HG03108 (cell line): ENCODE results near the gene RCVRN.

ENCODE experiments used
- ATAC-seq: cut with Tn5 transposase; IDR thresholded peaks from one replicate; pipeline ENCODE4 v1.9.1; 2021; ENCODE audit warnings: moderate library complexity; ENCODE audit not compliant: unreplicated experiment

Gene RCVRN

GRCh38 chr17:9905078-9905415, at the start of gene RCVRN:
TSS of gene RCVRN (minus strand) at chr17:9905271. CDS start at chr17:9905180, 91 bp downstream.
- ATAC-seq, result no peak

DNA sequence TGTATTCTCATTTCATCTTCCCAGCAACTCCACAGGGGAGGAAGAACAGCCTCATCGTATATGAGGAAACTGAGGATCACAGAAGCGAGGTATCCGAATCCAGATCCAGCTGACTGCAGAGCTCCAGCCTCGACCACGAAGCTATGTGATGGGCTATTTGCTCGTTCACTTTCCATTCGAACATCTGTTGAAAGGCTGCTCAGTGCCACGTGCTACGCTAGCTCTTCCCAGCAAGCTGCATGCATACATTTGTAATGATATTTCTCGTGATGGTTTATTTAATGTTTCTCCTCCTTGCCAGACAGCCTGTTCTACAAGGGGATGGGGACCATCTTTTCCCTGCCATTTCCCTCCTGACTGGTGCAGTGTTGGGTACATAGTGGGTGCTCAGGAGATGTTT, 48.4 kb upstream of the RCVRN start:
- ATAC-seq, result no peak

DNA sequence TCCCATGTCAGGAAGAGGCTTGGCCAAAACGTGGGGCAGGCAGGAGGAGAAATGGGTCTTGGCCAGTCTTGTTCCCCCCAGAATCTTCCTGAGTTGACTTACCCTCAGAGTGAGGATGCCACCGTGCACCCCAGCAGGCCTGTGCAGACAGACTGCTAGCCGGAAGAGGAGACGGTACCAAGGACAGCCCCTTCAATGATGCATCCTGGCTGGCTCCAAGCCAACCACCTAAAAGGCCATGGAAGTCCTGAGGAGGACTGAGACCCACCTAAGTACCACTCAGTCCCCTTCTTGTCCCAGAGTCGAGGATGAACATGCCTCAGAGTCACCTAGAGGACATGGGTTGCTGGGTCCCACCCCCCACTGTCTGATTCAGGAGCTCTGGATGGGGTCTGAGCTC, 46.7 kb upstream of the RCVRN start:
- ATAC-seq, result no peak

GRCh38 chr17:9948928-9949327, 43.9 kb upstream of the RCVRN start:
- no peak for ATAC-seq

DNA sequence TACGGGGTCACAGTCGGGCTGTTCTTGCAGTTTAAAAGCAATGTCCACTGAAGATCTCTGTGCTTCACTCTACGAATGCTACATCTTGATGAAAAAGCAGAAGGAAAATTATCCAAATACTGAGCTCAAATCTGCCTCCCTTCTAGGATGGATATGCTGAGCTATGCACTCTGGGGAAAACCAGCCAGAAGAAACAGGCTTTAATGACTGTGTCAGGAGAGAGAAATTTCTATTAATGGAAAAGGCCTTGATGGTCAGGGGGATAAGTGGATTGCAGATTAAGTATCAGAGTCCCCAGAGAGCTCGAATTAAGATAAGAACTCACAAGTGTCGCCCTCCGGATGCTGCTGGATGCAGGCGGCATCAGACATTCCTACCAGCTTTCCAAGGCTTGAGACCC, 39.6 kb upstream of the RCVRN start:
- no peak for ATAC-seq

DNA sequence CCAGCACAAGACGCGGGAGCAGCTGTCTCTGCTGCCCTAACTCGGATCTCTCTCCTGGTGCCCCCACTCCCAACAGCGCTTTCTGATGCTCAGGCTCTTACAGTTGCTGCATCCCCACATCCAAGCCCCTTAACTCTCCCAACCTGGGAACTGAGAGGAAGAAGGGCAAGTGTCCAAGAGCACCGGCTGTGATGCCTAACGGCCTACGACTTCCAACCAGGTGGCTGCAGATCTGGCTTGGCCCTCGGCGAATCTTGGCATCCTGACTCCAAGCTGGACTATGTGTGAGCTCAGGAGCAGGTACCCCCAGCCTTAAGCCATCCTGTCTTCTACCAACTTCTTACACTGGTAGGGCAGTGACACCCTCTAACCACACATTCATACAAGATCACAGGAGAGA, 38.3 kb upstream of the RCVRN start:
- ATAC-seq, result no peak

DNA sequence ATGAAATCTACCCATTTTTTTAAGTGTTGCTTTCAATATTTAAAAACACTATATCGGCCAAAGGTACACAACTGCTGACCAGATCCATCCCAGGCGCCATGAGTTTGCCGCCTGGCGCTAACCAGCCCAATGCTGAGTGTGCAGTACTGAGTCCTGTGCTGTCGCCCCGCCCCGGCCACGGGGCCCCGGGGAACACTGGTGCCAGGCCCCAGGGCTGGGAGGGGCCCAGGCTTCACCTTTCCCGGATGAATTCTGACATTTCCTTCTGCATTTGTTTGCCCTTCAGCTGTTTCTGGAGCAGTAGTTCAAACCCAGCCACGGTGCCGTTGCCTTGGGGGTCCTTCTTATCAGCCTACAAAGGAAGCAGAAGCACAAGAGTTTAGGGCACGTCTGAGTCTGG, 37.8 kb upstream of the RCVRN start:
- ATAC-seq, result no peak

- ATAC-seq, result no peak
Observed at GRCh38 chr17:9941305-9941704, 36.2 kb upstream of the RCVRN start.

DNA sequence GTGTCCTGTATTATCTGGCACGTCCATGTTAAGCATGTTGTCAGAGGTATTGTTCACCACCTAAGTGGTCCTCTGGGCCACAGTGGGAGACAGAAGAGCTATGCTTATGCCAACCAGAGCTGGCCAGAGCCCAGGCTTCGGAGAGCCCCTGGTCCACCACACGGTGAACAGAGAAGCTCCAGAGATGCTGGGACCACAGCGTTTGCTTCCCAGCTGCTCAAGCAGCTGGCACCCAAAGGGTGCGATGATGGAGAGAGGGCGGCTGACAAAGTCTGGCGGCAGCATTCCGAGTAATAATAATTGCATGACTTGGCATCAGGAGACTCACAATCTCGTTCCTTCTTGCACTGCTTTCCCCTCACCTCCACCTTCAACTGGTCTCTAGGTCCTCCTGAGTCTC, 35.8 kb upstream of the RCVRN start:
- ATAC-seq, result no peak

DNA sequence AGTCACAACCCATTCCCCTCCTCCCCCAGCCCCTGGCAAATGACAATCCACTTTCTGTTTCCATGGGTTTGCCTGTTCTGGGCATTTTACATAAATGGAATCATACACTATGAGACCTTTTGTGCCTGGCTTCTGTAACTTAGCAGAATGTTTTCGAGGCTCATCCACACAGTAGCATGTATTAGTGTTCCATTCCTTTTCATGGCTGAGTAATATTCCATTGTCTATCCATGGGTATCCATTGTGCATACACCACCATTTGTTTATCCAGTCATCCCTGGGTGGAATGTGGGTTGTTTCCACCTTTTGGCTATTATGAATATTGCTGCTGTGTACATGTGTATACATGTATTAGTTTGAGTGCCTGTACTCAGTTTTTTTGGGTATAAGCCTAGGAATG, 33.7 kb upstream of the RCVRN start:
- ATAC-seq, result no peak

- ATAC-seq, result no peak
Observed at GRCh38 chr17:9937901-9938300, 32.8 kb upstream of the RCVRN start.

DNA sequence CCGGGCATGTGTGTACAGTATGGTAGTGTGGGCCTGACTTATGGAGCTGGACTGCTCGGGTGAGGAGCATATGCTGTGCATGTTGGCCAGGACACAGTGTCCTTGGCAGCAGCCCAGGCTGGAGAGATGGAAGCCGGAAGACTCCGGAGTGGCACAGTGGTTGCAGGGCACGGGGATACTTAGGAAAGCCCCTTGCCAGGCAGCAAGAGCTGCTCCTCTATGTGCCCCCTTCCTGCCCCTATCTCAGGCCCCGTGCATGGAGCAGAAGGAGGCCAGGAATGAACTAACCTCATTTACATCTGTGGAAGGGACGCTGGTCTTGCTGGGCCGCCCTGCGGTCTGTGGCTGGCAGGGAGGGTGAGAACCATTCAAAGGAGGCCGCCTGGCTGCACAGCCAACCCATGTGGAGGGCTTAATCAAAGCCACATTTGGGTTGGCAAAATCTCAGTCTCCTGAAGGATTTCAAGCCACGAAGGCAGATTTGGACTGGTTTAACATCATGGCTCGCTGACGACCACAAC, 32.2 kb upstream of the RCVRN start:
- ATAC-seq, result no peak

DNA sequence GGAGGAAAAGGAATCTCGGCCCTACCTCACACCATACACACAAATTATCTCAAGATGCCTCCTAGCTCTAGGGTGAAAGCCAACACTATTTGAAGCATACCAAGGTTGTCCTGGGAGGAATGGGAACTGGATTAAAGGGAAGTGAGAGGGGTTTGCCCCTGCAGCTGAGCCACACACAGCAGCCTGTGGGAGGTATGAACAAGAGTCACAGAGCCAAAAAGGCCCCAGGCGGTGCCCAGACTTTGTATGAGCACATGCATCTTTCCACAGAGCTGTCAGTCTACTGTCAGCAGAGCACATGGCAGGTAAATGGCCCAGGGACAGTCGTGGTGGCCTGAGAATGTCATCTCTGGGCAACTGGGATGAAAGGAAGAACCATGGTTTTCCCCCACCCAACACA, 31.0 kb upstream of the RCVRN start:
- ATAC-seq, result no peak

DNA sequence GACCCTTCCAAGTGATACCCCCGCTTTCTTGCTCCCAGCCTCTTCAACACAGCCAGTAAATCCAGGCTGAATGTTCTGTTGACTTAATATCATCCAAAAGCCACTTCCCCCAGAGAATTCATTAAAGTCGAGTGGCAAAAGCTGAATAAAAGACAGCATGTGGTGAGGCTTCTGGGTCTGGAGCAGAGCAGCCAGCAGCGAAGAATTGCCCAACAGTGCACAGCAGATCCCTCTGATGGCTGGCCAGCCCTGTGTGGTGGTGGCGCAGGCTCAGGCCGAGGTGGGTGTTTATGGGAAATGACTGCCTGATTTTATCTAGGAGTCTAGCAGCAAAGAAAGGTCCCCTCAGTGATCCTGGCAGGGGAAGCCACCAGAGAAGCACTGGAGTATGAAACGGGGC, 30.3 kb upstream of the RCVRN start:
- no peak for ATAC-seq

GRCh38 chr17:9934331-9934730, 29.3 kb upstream of the RCVRN start:
- no peak for ATAC-seq

DNA sequence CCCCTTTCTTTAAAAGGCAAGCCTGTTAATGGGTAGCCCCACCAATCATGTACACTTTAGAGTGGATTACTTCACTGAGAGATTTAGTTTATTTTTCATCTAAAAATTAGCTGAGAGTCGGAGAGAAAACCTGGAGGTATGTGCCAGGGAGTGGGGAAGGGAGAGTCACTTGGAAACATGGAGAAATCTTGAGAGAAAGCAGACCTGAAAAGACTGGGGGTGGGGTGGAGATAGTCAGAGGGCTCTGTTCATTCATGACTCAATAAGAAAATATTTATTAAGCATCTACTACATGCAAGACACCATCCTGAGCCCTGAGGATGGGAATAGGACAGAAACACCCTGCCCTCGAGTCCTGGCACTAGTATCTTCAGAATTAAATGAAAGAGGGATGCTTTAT, 27.4 kb upstream of the RCVRN start:
- no peak for ATAC-seq

GRCh38 chr17:9931144-9931741, 26.2 kb upstream of the RCVRN start:
- no peak for ATAC-seq

- ATAC-seq, result no peak
Observed at GRCh38 chr17:9929871-9930270, 24.8 kb upstream of the RCVRN start.

DNA sequence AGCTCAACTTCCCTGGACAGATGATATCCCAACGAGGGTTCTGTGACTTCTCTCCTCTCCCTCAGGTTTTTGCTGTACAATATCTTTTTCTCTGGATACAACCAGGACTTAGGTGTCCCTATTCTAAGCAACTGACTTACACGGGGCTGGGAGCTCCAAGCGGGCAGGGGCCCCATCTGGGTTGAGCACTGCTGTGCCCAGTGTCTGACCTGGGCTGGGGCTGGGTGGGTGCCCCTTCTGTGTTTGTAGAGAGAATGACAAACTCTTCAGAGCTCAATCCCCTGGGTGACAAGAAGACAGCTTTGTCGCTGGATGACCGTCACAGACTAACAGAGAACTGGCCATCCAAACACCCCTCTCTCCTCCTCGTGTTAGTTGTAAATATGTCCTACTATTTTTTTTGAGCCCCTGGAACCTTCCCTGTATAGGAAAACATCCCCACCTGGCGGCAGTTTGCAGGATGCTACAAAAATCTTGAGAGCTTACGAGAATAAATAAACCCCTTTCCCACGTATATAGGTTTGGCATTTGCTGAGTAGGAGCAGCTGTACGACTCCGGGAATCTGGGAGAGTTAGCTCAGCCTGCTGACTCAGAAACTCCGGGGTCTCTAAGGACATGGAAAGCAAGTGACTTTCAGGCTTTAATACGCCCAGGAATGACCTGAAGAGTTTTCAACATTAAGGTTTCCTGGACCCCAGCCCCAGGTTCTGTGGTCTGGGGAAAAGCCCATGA, 23.7 kb upstream of the RCVRN start:
- no peak for ATAC-seq

DNA sequence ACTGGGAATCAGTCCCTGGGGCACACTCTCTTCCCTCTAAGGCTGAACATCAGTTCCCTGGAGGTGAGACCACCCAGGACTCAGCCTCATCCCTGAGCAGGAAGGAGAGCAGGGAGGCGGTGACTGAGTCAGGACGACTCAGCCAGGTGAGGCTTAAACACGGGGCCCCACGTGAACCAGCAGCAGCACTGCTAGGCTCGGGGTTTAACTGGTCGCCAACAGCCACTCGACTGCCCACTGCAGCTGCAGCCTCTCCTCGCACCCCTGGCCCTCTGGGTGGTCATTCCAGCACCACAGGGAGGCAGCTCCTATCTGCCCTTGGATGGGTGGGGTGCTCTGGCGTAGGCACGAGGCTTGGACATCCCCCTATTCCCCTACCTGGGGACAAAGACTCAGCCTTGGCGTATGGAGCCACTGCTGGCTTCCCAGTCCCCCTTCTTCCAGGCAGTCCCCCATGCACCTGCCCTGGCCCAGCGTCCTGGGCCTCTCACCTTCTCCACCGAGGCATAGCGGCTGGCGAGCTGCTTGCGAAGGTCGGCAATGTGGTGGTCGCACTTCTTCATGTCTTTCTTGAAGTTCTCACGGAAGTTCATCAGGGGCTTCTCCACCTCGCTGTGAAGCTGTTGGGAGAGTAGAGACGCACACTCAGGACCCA, 21.2 kb upstream of the RCVRN start:
- ATAC-seq, result no peak

GRCh38 chr17:9925457-9925856, 20.4 kb upstream of the RCVRN start:
- no peak for ATAC-seq

- ATAC-seq, result no peak
Observed at GRCh38 chr17:9924735-9925191, 19.7 kb upstream of the RCVRN start.
